Activated T-helper 17 cell treated with anti-CD3 and anti-CD28 coated beads, Interleukin-2, amount 50 U/mL, for 72 hours (primary cell): ENCODE measurements around the gene COQ9. TPM values are rescaled to one million over a fixed set of nuclear protein-coding genes. Genes with fewer than 3 reads are reported as not detected.
A peak's percentile ranks its signal among the peaks of the same experiment; 100 is the strongest.

ENCODE experiments used
- ATAC-seq: fragments of 150-1000 bp; cut with Tn5 transposase; replicated peaks from 2 replicates; pipeline ENCODE4 v1.10.0; 2021; ENCODE audit warnings: mild to moderate bottlenecking, moderate library complexity
- H3K27ac Mint-ChIP-seq: one replicate; pipeline ENCODE4 v1.8.0; 2022; ENCODE audit warnings: mixed read lengths
- H3K27me3 Mint-ChIP-seq: one replicate; pipeline ENCODE4 v1.8.0; 2022; ENCODE audit warnings: mixed read lengths
- H3K36me3 Mint-ChIP-seq: one replicate; pipeline ENCODE4 v1.8.0; 2022; ENCODE audit warnings: low read depth, mild to moderate bottlenecking, mixed read lengths
- H3K4me1 Mint-ChIP-seq: one replicate; pipeline ENCODE4 v1.8.0; 2022; ENCODE audit warnings: mixed read lengths
- H3K4me3 Mint-ChIP-seq: one replicate; pipeline ENCODE4 v1.8.0; 2022; ENCODE audit warnings: mild to moderate bottlenecking, mixed read lengths
- H3K9me3 Mint-ChIP-seq: one replicate; pipeline ENCODE4 v1.8.0; 2022; ENCODE audit warnings: mixed read lengths
- total RNA-seq, 2 donors: library from RNA; stranded (reverse); gene quantifications; one replicate each; pipeline ENCODE4 v1.2.3, GENCODE V29; 2022

The COQ9 gene
- total RNA-seq, 2 donors from 2014 or later: 28.2 to 36.4 TPM

GRCh38 chr16:57444711-57445110 lies 2.6 kb upstream of the COQ9 start:
- ATAC-seq: no peak
- Mint-ChIP-seq H3K36me3 (peaks cover 20% of the 10 kb centered on the region), H3K4me3 (peak overlapping the region; percentile 16), H3K27ac (no peak overlapping the region), H3K4me1 (peaks cover 6% of the 10 kb centered on the region), H3K27me3 (no peaks in the 10 kb centered on the region), H3K9me3 (no peaks in the 10 kb centered on the region)

- Mint-ChIP-seq H3K27ac (no peak overlapping the region), H3K36me3 (peaks cover 12% of the 10 kb centered on the region), H3K27me3 (no peaks in the 10 kb centered on the region), H3K9me3 (no peaks in the 10 kb centered on the region), H3K4me3 (no peak overlapping the region), H3K4me1 (peaks cover 6% of the 10 kb centered on the region)
- ATAC-seq: no peak
These were observed 1.8 kb upstream of the COQ9 start for GRCh38 chr16:57445510-57445909.

- Mint-ChIP-seq H3K9me3 (no peaks in the 10 kb centered on the region), H3K4me3 (peak overlapping the region; percentile 90), H3K27ac (peak overlapping the region; percentile 91), H3K27me3 (no peaks in the 10 kb centered on the region), H3K36me3 (peaks cover 9% of the 10 kb centered on the region), H3K4me1 (peaks cover 6% of the 10 kb centered on the region)
- ATAC-seq: peak; percentile 20
These were observed 621 bp upstream of the COQ9 start for GRCh38 chr16:57446531-57447185.

- H3K27ac Mint-ChIP-seq: no peak overlapping the region
- peaks cover 55% of the 10 kb centered on the region for H3K36me3 Mint-ChIP-seq
- no peaks in the 10 kb centered on the region for H3K27me3 Mint-ChIP-seq
- no peaks in the 10 kb centered on the region for H3K9me3 Mint-ChIP-seq
- no peak for ATAC-seq
- peaks cover 6% of the 10 kb centered on the region for H3K4me1 Mint-ChIP-seq
- no peak overlapping the region for H3K4me3 Mint-ChIP-seq
These were observed 4.7 kb downstream of the COQ9 start for GRCh38 chr16:57452021-57452420.

GRCh38 chr16:57462209-57462977 lies 15.1 kb downstream of the COQ9 start, which contains the start of gene POLR2C:
POLR2C (plus strand) TSS chr16:57462679; CDS start chr16:57462725, 46 bp downstream.
- H3K27ac Mint-ChIP-seq: peak within 1 kb of the TSS; percentile 92

GRCh38 chr16:57462978-57463362 lies 15.7 kb downstream of the COQ9 start:
- H3K4me1 Mint-ChIP-seq: peaks cover 27% of the 10 kb centered on the region
- H3K4me3 Mint-ChIP-seq: peak overlapping the region; percentile 84
- ATAC-seq: peak; percentile 43
- peaks cover 78% of the 10 kb centered on the region for H3K36me3 Mint-ChIP-seq
- no peaks in the 10 kb centered on the region for H3K27me3 Mint-ChIP-seq
- peak overlapping the region; percentile 92 for H3K27ac Mint-ChIP-seq
- no peaks in the 10 kb centered on the region for H3K9me3 Mint-ChIP-seq

More at GRCh38 chr16:57462209-57462977, 15.1 kb downstream of the COQ9 start, which contains the start of gene POLR2C:
- peak; percentile 96 for ATAC-seq
- Mint-ChIP-seq H3K4me3 (peak within 1 kb of the TSS; percentile 84), H3K36me3 (peaks cover 78% of the 10 kb centered on the region), H3K4me1 (peaks cover 27% of the 10 kb centered on the region), H3K9me3 (no peaks in the 10 kb centered on the region), H3K27me3 (no peaks in the 10 kb centered on the region)

- Mint-ChIP-seq H3K4me3 (peak overlapping the region; percentile 84), H3K4me1 (peaks cover 27% of the 10 kb centered on the region), H3K27ac (peak overlapping the region; percentile 92), H3K9me3 (no peaks in the 10 kb centered on the region), H3K27me3 (no peaks in the 10 kb centered on the region), H3K36me3 (peaks cover 84% of the 10 kb centered on the region)
- ATAC-seq: no peak
These were observed 17.2 kb downstream of the COQ9 start for GRCh38 chr16:57464523-57464922.

GRCh38 chr16:57468346-57468745 lies 21.1 kb downstream of the COQ9 start:
- no peak overlapping the region for H3K4me3 Mint-ChIP-seq
- H3K4me1 Mint-ChIP-seq: peaks cover 20% of the 10 kb centered on the region
- no peaks in the 10 kb centered on the region for H3K9me3 Mint-ChIP-seq
- no peak for ATAC-seq
- H3K27me3 Mint-ChIP-seq: no peaks in the 10 kb centered on the region
- peak overlapping the region; percentile 59 for H3K27ac Mint-ChIP-seq
- peaks cover 89% of the 10 kb centered on the region for H3K36me3 Mint-ChIP-seq

- Mint-ChIP-seq H3K27ac (peak overlapping the region; percentile 59), H3K27me3 (no peaks in the 10 kb centered on the region), H3K9me3 (no peaks in the 10 kb centered on the region), H3K36me3 (peaks cover 82% of the 10 kb centered on the region), H3K4me1 (peaks cover 17% of the 10 kb centered on the region), H3K4me3 (no peak overlapping the region)
- ATAC-seq: no peak
These were observed 21.8 kb downstream of the COQ9 start for GRCh38 chr16:57469046-57469445.

- Mint-ChIP-seq H3K9me3 (no peaks in the 10 kb centered on the region), H3K27me3 (no peaks in the 10 kb centered on the region), H3K36me3 (peaks cover 73% of the 10 kb centered on the region), H3K4me3 (no peak overlapping the region), H3K4me1 (peaks cover 8% of the 10 kb centered on the region), H3K27ac (peak overlapping the region; percentile 17)
- ATAC-seq: no peak
These were observed 22.7 kb downstream of the COQ9 start for GRCh38 chr16:57469917-57470470.

- Mint-ChIP-seq H3K27ac (no peak overlapping the region), H3K4me3 (no peak overlapping the region), H3K36me3 (peaks cover 66% of the 10 kb centered on the region), H3K27me3 (no peaks in the 10 kb centered on the region), H3K4me1 (peaks cover 5% of the 10 kb centered on the region), H3K9me3 (no peaks in the 10 kb centered on the region)
- ATAC-seq: no peak
These were observed 23.4 kb downstream of the COQ9 start for GRCh38 chr16:57470711-57471110.

- Mint-ChIP-seq H3K36me3 (peaks cover 61% of the 10 kb centered on the region), H3K27me3 (no peaks in the 10 kb centered on the region), H3K27ac (no peak overlapping the region), H3K4me1 (peaks cover 5% of the 10 kb centered on the region), H3K4me3 (no peak overlapping the region), H3K9me3 (no peaks in the 10 kb centered on the region)
- ATAC-seq: no peak
These were observed 23.9 kb downstream of the COQ9 start for GRCh38 chr16:57471209-57471608.

- Mint-ChIP-seq H3K4me3 (no peak overlapping the region), H3K9me3 (no peaks in the 10 kb centered on the region), H3K27ac (no peak overlapping the region), H3K27me3 (no peaks in the 10 kb centered on the region), H3K36me3 (peaks cover 53% of the 10 kb centered on the region), H3K4me1 (peaks cover 10% of the 10 kb centered on the region)
- no peak for ATAC-seq
These were observed 24.8 kb downstream of the COQ9 start for GRCh38 chr16:57471852-57472664.

- no peaks in the 10 kb centered on the region for H3K27me3 Mint-ChIP-seq
- ATAC-seq: no peak
- peaks cover 47% of the 10 kb centered on the region for H3K36me3 Mint-ChIP-seq
- peaks cover 10% of the 10 kb centered on the region for H3K4me1 Mint-ChIP-seq
- no peak overlapping the region for H3K27ac Mint-ChIP-seq
- no peak overlapping the region for H3K4me3 Mint-ChIP-seq
- no peaks in the 10 kb centered on the region for H3K9me3 Mint-ChIP-seq
These were observed 25.4 kb downstream of the COQ9 start for GRCh38 chr16:57472665-57473060.
